Measurements from ENCODE around the gene TM2D1. TPM values are rescaled to one million over a fixed set of nuclear protein-coding genes. Genes with fewer than 3 reads are reported as not detected.

TM2D1 gene
- total and polyA plus RNA-seq, 10 of the 15 experiments (the other 5 are each of a cell fraction or from before 2014, with no cell fraction given), result 21.0 to 46.6 (median 36.7) TPM

GRCh38 chr1:61743716-61744580 is 19.0 kb upstream of the TM2D1 start:
- SMC1A ChIA-PET (ENCODE audit: uncharacterized antibody, unreplicated experiment), result interaction anchor here (0.5 to 0.6 kb wide), 2 partner anchors 10 to 39 kb away, joined by 3 read pairs; no protein-coding TSS in a partner anchor
- CTCF ChIA-PET, result interaction anchor here (1.2 kb wide), 1 partner anchor 40 kb away, joined by 3 read pairs; no protein-coding TSS in a partner anchor
- Histone ChIP-seq H3K9ac (ENCODE audit: control insufficient read depth, insufficient read depth, low read length) (no peak overlapping the region), H3K36me3 (ENCODE audit: control insufficient read depth in 2 of 2, insufficient read depth in 2 of 2, low read length in 1 of 2) (no peaks in the 10 kb centered on the region), H3K9me3 (replicated peaks; ENCODE audit: control insufficient read depth, insufficient read depth, low read length) (no peaks in the 10 kb centered on the region), H2AFZ (ENCODE audit: control insufficient read depth, low read depth, low read length) (no peak overlapping the region), H3K4me2 (ENCODE audit: control insufficient read depth, insufficient read depth) (peak overlapping the region; percentile 87; the same call in 1 of the 2 replicates), H3K79me2 (ENCODE audit: control insufficient read depth, insufficient read depth, low read length) (peaks cover 1% of the 10 kb centered on the region; the same call in 1 of the 2 replicates), H3K4me1 (ENCODE audit: control insufficient read depth, insufficient read depth, low read length) (peaks cover 6% of the 10 kb centered on the region), H3K27ac (ENCODE audit: control insufficient read depth, insufficient read depth) (no peak overlapping the region), H4K20me1 (ENCODE audit: control insufficient read depth, insufficient read depth) (no peaks in the 10 kb centered on the region), H3K4me3 (no peak overlapping the region), H3K27me3 (replicated peaks in 1 of 2; ENCODE audit: control insufficient read depth in 2 of 2, insufficient read depth in 2 of 2, low read length in 1 of 2) (no peaks in the 10 kb centered on the region)
- DNase-seq (ENCODE audit: low read depth, low spot score) (no peak), ATAC-seq (no peak), FAIRE-seq (no peak)
- 98% methylated on average over 6 of the region's 6 CpGs for WGBS (ENCODE audit: insufficient coverage, insufficient replicate concordance, low lambda C conversion rate, missing lambda C conversion rate)
- in situ Hi-C loops (cut with MboI) (no loop called here), intact Hi-C loops (cut with micrococcal nuclease; ENCODE audit: unreplicated experiment) (loop anchor here (2.0 kb wide), 1 partner anchor 19 kb away; the partner anchor contains the start of gene TM2D1)
- BruUV-seq (replicated peaks), result TSS peak; percentile 63
- POLR2A ChIA-PET, result no interaction called here
- RAD21 ChIA-PET (ENCODE audit: unreplicated experiment), result interaction anchor here (0.6 kb wide), 2 partner anchors 39 to 1643 kb away, joined by 3 read pairs; no protein-coding TSS in a partner anchor
- TF ChIP-seq SREBF1 (IDR thresholded peaks at IDR 0.05; ENCODE audit: low read length) (no peak), SRF (IDR thresholded peaks at IDR 0.05; ENCODE audit: low read depth in 2 of 2, low read length in 2 of 2) (no peak), CBX3 (IDR thresholded peaks at IDR 0.05; ENCODE audit: borderline replicate concordance, low read depth) (no peak), SIN3A (IDR thresholded peaks at IDR 0.05; ENCODE audit: low read depth, low read length) (no peak), STAT1 (conservative IDR thresholded peaks at IDR 0.05) (no peak), CHD2 (IDR thresholded peaks at IDR 0.05; ENCODE audit: borderline replicate concordance, low read depth, low read length) (no peak), NR2C2 (IDR thresholded peaks at IDR 0.05; ENCODE audit: borderline replicate concordance, control insufficient read depth, insufficient read length, low read depth) (no peak)

All from GM12878 (cell line).